GM19452 (cell line): ENCODE data around the gene TSSK3.

Source experiments
- ATAC-seq: cut with Tn5 transposase; IDR thresholded peaks from one replicate; pipeline ENCODE4 v1.9.1; 2021; ENCODE audit not compliant: unreplicated experiment

The TSSK3 gene

GRCh38 chr1:32361674-32362473, 465 bp upstream of the TSSK3 start:
- no peak for ATAC-seq

DNA sequence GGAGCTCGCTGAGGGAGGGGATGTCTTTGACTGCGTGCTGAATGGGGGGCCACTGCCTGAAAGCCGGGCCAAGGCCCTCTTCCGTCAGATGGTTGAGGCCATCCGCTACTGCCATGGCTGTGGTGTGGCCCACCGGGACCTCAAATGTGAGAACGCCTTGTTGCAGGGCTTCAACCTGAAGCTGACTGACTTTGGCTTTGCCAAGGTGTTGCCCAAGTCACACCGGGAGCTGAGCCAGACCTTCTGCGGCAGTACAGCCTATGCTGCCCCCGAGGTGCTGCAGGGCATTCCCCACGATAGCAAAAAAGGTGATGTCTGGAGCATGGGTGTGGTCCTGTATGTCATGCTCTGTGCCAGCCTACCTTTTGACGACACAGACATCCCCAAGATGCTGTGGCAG, 1.4 kb downstream of the TSSK3 start:
- no peak for ATAC-seq

DNA sequence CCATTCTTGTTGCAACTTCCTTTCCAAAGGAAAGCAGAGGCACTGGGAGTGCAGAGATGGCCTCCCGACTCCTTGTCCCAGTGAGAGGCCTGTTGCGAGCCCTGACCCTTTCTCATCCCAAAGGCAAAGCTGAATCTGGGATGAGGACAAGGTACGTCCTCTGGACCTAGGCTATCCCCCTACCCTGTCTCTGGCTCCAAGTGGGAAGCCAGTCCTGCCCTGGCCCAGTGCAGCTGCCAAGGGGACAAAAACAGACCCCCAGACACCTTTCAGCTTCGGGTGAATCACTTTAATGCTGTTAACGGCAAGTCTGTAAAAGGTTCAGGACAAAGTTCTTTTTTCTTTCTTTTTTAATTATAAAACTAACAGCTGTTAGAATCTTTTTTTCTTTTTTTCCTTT, 2.5 kb downstream of the TSSK3 start:
- no peak for ATAC-seq

- no peak for ATAC-seq
Measured at GRCh38 chr1:32365445-32365844, 3.1 kb downstream of the TSSK3 start.

DNA sequence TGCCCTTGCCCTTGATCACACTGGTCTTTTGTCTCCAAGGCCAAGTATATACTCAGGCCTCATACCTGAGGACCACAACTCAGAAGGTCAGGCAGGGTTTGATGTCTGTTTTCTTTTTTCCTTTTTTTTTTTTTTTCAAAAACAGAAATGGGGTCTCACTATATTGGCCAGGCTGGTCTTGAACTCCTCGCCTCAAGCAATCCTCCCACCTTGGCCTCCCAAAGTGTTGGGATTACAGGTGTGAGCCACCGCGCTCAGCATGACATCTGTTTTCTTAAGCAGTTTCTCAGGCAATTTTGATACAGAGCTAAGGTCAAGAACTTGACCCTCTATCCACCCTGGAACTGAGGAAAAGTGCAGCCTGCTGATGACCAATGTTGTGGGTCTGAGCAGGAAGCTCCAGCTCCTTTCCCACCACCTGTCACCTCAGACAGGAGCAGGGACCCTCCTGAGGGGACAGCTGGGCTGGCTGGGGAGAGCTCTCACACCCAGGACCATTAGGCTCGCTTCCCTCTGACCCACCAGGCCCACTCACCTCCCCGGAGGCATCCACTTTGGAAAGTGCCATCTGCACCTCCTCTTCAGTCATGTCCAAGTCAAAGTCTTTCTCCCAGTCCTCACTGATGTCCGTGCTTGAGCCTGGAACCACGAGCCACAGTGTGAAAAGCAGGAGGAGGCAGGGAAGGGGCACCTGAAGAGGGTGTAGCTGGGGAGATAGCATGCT, 5.7 kb downstream of the TSSK3 start:
- no peak for ATAC-seq

DNA sequence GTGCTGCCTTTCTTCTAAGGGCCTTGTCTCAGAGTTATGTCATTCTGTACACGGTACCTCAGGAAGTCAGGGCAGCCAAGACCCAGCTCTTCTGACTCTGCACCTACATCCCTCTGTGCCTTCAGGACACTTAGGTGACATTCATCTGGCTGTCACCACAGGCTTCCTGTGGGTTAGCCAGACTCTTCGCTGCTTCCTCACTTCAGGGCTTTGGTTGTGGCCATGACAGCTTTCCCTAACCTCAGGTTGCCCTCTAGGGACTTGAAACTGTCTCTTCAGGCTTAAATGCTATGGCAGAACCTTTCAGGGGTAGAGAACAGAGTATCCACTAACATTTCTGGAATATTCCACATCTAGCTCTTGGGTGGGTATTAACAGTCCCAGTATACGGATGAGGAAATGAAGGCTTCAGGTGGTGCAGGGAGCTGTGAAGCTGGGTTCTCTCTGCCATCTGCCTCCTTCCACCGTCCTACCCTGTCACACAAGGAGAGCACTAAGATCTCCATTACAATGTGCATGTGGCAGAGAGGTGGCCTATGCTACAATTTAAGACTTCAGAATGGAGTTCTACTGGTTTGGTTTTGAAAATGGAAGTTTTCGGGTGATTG, 9.9 kb downstream of the TSSK3 start:
- no peak for ATAC-seq

DNA sequence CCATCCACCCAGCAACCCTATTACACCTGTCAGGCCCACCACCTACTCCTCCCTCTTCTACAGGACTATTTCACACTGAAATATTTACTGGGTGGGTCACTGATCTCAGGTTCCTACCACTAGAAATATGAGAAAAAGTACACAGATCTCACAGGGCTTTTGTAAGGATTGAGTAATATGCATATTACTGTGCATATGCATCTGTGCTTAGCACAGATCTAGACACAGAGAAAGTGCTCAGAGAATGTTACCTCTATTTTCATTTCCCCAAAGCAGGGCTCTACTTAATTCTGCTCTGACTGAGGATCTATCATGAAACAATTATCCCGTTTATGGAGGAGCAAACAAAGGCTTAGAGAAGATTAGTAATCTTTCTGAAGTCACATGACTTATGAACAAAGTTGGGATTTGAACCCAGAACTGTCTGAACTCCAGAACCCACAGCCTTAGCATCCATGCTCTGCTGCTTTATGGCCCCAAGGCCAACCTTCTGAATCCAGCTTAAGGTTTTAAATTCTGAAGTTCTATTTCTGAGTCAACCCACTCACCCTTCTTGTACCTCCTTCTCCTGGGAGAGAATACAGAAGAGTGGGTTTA, 11.8 kb downstream of the TSSK3 start:
- no peak for ATAC-seq

DNA sequence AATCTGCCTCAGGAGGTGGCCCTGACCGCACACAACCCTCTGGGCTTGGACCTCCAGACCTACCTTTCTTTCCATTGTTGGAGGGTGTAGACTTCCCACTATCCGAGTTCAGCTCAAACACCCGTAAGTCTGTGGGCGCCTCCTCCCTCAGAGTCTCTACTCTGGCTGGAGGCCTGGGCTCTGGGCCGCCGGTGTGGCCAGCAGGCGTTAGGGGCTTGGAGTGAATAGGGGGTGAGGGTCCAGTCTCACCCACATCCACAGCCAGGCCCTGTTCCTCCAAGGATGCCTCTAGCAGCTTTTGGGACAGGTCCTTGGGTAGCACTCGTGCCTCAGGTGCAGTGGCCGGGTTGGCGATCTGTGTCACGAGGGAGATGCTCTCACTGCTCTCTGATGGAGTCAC, 13.9 kb downstream of the TSSK3 start:
- no peak for ATAC-seq

DNA sequence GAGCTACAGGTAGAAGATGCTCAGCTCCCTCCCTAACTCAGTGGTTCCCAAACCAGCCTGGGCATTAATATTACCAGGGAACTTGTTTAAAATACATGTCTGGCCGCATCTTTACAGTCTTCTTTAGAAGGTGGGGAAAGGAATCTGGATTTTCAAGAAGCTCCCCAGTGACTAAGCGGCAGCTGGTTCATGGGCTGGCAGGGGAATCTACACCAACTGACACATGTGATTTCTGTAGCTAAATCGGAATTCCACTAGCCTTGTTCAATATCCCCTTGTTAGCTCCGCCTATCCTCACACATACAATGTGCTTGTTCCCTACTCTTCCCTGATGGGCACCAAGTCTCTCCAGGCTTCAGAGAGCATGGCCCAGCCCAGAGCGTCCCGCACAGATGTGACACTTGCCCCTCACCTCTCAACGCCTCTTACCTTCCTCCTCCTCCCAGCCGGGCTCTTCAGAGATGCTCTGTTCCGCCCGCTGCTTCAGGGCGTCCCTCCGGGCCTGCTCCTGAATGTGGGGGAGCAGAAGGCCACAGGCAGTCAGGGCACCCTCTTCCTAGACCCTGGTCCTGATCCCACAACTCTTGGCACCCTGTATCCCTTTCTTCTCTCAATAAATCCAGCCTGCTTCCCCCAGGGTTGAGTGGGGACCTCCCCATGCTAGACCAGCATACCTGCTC, 15.3 kb downstream of the TSSK3 start:
- no peak for ATAC-seq

- no peak for ATAC-seq
Measured at GRCh38 chr1:32380057-32380456, 17.7 kb downstream of the TSSK3 start.

GRCh38 chr1:32386676-32387392, 24.5 kb downstream of the TSSK3 start:
- no peak for ATAC-seq

- no peak for ATAC-seq
Measured at GRCh38 chr1:32388641-32389040, 26.3 kb downstream of the TSSK3 start.

DNA sequence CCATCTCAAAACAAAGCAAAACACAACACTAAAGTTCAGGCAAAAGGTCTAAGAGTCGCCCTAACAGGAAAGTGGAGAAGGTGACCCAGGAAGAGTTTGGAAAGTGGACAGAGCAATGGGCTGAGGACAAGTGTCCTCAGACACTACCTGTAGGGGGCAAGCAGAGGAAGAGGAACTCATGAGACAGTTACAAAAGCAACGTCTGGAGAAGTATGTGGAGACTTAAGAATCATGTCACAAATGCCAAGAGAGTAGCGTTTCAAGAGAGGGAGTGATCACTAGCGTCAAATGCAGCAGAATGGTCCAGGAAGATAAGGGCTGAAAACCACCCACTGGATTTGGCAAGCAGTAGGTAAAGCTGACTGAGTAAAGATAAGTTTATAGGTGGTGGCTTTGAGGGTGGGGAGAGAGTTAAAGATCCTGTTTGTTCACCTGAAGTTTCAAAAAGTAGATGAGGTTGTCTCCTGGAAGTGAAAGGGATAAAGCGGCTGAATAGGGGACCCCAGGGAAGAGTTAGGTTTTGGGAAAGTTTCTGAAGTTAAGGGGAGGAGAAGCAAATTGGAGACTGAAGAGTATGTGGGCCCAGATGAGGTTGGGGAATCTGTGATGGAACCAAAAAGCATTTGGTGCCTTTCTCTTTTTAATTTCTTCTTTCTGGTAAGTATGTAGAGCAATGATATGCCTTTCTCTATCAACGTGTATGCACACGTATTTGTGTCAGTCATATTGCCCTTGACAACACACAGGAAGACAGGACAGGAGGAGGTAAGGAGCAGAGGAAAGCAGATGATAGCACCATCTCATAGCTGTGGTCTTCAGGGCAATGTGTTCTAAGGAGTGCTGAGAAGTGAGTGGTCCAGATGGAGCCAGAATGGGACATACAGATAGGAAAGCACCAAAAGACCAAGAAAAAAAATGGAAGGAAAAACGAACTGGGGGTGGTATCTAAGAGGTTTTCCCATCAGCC, 28.8 kb downstream of the TSSK3 start:
- ATAC-seq, result no peak

DNA sequence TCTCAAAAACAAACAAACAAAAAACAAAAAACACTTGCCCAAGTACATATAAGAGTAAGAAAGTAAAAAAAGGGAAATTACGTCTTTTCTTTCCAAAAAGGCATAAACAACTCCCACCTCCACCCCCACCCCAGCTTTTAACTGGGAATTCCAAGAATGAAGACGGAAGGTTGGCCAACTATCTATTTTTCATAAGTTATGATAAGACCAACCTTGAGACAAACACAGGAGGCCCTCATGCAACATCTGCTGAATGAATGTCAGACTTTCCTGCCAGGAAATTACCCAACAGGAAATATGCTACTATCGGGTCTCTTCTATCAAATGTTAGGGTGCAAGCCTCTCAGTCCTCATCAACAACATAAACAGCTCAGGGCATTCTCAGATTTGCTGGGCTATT, 30.0 kb downstream of the TSSK3 start:
- no peak for ATAC-seq

- no peak for ATAC-seq
Measured at GRCh38 chr1:32393136-32393535, 30.8 kb downstream of the TSSK3 start.

DNA sequence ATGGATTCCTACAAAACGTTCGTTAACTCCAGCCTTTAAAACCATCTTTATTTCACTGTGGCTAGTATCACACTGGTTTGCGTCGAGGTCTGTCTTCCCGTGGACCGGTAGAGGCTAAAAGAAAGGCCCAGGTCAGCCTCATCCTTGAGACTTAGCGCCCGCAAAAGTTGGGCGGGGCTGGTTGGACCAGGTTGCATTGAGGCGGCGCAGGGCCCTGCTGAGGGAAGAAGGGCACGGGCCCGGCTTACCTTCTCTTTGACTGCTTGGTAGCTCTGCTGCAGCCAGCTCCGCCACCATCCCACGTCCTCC, 31.4 kb downstream of the TSSK3 start:
- ATAC-seq, result peak; percentile 13

GRCh38 chr1:32394141-32394889, 32.0 kb downstream of the TSSK3 start, which contains the start of gene BSDC1:
Gene BSDC1 (minus strand): TSS chr1:32394441. CDS start chr1:32394414, 27 bp downstream.
- ATAC-seq, result peak; percentile 97

DNA sequence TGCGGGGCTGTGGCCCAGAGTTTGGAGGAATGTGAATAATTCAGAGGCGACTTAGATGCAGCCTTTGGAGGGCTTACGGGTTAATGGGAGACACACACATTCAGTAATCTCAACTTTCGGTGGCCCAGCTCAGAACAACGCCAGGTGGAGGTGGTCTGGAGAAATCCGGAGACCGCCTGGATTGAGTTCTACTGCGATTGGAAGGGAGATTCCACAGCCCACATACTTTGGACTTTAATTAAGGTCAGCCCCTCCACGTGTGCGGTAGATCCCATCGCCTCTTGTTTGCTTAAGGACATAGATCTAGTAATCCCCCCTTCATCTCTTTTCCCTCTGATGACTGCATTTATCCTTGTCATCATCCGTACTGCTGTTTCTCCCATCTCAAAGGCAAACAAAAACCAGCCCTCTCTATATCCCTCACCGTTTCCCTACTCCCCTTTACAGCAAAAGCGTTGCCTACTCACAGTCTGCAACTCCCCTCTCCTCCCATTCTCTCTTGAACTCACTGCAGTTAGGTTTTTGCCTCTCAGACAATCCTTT, 32.6 kb downstream of the TSSK3 start:
- no peak for ATAC-seq
